Endothelial cell of hepatic sinusoid (primary cell): ENCODE measurements around the gene DCDC2.
"Not testable (repeated sequence)": the region's sequence is repeated elsewhere in the genome, so short reads cannot be mapped to it uniquely, and the experiment has no call there.

Experiments
- in situ Hi-C: cut with HindIII; loops from 2 replicates; pipeline ENCODE4 v1.10.0; 2017; ENCODE audit warnings: low sequenced_read_pairs

DCDC2 gene

DNA sequence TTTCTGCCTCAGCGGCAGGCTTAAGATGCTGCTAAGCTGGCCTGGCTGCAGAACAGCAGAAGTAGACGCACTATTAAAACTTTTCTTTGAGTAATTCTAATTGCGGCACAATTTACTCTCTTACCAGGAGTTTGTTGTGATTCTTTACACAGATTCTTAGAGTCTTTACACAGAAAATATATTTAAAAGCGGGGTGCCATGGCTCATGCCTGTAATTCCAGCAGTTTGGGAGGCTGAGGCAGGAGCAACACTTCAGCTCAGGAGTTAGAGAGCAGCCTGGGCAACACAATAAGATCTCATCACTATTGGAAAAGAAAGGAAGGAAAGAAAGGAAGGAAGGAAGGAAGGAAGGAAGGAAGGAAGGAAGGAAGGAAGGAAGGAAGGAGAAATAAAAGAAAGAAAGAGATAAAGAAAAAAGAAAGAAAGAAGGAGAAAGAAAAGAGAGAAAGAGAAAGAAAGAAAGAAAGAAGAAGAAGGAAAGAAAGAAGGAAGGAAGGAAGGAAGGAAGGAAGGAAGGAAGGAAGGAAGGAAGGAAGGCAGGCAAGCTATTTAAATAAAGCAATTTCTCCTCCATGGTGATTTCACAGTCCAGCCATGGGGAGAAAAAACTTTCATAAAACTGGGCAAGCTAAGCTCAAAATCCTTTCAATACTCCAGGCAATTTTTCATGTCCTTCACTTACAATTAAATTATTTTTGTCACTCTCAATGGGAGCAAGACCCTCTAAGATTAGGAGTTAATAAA, 23.8 kb upstream of the DCDC2 start:
- in situ Hi-C loops = no loop called here

DNA sequence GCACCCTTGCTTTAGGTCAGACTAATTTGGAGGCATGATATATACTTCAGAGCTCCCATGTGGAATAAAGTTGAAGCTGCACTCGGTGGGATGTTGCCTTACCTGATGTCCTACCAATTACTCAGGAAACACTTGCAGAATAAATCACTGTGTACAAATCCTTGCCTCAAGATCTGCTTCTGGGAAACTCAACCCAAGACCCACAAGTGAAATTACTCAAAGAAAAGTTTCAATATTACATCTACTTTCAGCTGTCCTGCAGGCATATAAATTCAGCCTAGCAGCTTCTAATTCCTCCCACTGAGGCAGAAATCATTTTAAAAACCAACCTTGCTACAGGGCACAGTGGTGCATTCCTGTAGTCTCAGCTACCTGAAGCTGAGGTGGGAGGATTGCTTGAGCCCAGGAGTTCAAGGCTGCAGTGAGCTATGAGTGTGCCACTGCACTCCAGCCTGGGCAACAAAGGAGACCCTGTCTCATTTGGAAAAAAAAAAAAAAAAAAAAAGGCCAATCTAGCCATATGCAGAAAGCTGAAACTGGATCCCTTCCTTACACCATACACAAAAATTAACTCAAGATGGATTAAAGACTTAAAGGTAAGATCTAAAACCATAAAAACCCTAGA, 20.7 kb upstream of the DCDC2 start:
- in situ Hi-C loops = no loop called here

GRCh38 chr6:24376871-24377270, 19.0 kb upstream of the DCDC2 start:
- in situ Hi-C loops = no loop called here

DNA sequence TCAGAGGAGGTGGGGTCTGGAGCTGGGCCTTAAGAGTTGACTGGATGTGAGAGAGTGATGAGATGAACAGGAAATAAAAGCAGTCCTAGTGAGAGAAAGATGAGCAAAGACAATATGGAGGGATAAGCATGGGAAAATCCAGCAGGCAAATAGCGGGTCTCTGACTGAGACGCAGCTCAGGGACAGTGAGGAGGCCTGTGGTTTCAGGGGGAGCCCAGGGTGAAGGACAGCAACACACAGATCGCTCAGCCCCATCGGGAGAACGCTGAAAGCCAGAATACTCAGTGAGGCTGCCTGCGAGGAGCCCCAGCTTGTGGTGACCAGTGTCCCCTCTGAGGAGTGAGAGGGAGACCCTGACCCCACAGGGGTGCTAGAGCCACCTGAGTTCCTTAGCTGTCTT, 16.8 kb upstream of the DCDC2 start:
- in situ Hi-C loops = no loop called here

GRCh38 chr6:24365103-24365633, 7.3 kb upstream of the DCDC2 start:
- in situ Hi-C loops = not testable (repeated sequence)

DNA sequence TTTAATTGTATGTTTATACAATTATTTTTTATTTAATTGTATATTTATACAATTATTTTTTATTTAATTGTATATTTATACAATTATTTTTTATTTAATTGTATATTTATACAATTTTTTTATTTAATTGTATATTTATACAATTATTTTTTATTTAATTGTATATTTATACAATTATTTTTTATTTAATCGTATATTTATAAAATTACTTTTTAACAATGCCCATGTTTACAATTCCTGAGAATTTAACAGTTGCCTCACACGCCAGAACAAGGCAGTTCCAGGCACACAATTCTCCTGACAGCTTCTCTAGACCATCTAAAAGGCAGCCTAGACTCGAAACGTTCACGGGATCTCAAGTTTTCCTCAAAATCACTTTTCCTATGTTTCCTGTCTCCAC, 4.5 kb upstream of the DCDC2 start:
- in situ Hi-C loops = not testable (repeated sequence)

GRCh38 chr6:24359640-24360454, 2.0 kb upstream of the DCDC2 start:
- in situ Hi-C loops = no loop called here

DNA sequence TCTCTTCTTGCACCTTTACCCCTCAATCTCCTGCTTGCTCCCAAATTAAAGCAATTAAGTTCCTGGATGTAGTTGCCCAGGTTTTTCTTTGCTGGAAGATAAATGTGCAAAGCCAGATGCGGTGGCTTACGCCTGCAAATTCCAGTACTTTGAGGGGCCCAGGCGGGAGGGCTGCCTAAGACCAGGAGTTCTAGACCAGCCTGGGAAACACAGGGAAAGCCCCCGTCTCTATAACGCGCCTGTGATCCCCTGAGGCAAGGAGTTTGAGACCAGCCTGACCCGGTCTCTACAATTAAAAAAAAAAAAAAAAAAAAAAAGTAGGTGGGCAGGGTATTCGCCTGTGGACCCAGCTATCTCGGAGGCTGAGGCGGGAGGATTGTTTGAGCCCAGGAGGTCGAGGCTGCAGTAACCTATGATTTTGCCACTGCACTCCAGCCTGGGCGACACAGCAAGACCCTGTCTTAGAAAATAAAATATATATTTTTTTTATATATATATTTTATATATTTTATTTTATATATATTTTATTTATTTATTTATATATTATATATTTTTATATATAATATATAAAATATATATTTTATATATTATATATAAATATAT, 461 bp upstream of the DCDC2 start:
- in situ Hi-C loops = no loop called here

DNA sequence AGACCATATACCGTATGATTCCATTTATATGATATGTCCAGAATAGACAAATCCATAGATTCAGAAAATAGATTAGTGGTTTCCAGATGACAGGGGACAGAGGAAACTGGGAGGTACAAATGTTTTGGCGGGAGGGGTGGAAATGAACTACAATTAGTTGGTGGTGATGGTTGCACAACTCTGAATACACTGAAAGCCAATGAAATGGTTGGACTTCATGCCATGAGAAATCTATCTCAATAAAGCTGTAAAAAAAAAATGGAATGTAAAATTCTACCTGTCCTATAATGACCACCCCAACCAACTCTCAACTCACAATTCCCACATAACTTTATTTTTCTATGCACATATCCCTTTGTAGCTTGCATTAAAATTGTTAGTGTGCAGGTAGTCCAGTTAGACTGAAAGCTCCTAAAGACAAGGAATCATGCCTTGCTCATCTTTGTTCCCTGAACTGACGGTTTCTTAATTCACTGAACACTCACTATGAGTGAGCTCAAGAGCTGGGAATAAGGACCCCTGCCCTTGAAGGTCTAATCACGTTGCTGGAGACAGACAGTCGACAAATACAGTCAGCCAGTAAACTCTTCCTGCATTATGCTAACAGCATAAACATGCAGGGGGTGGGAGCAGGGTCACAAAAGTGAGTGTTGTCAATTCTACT, 1.4 kb downstream of the DCDC2 start:
- in situ Hi-C loops = no loop called here

DNA sequence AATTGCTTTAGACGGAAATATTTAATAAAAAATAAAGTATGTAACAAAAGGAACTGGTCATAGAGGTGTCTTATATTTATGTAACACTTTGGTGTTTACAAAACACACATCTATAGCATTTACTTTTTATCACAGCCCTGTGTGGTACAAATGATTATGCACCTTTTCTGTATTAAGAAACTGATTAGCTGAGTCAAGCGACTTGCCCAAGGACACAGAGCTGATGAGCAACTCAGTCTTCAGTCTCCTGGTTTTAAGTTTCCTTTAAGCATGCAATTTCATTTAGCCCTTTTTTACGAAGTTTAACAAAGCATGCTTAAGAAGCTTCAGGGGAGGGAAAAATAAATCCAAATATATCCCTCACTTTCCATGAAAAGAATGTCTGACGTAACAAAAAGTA, 2.5 kb downstream of the DCDC2 start:
- in situ Hi-C loops = no loop called here

GRCh38 chr6:24353861-24354260, 4.0 kb downstream of the DCDC2 start:
- in situ Hi-C loops = no loop called here

- in situ Hi-C loops = no loop called here
Observed at GRCh38 chr6:24352434-24352833, 5.4 kb downstream of the DCDC2 start.

DNA sequence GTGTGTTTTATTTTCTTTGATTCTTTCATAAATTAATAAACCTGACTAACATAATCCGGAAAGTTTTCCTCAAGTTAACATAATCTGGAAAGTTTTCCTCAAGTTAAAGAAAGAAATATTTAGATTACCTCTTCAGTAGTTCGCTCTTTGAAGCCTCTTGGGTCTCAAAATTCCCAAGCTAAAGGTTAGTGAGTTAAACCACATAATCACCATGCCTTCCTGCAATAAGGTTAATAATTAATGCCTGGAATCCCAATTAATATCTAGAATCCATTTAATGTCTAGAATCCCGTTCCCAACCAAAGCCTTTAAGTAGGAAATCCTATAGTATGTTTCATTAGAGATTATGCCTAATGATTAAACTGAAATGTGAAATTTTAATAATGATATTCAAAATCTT, 12.9 kb downstream of the DCDC2 start:
- in situ Hi-C loops = no loop called here

GRCh38 chr6:24340998-24341938, 16.6 kb downstream of the DCDC2 start:
- in situ Hi-C loops = no loop called here

DNA sequence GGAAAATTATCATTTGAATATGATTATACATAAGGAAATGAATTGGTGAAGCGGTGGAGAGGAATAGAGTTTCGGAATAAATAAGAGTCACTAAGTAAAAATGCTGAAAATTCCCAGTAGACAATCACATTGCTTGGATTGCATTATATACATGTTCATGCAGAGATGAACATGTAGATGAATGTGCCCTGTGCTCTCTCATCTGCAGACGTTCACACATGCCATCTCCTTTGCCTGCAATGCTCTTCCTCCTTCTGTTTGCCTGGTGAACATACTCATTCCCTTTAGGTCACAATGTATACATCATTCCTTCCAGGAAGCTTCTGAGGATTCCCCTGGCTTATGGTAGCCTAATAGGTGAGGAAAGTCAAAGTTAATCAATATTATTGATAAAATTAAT, 17.9 kb downstream of the DCDC2 start:
- in situ Hi-C loops = no loop called here

GRCh38 chr6:24334285-24334684, 23.6 kb downstream of the DCDC2 start:
- in situ Hi-C loops = no loop called here

GRCh38 chr6:24332317-24332716, 25.5 kb downstream of the DCDC2 start:
- in situ Hi-C loops = no loop called here

- in situ Hi-C loops = no loop called here
Observed at GRCh38 chr6:24330137-24330732, 27.6 kb downstream of the DCDC2 start.

- in situ Hi-C loops = no loop called here
Observed at GRCh38 chr6:24329451-24329850, 28.4 kb downstream of the DCDC2 start.
